Vagina (tissue), 2 donors: Measurements from ENCODE around the gene S100A1.

Experiments
- POLR2A ChIP-seq, 2 donors: fragments of 450-650 bp; IDR thresholded peaks; one replicate each; pipeline ENCODE4 v1.6.1; 2017; ENCODE audit warnings: antibody characterized with exemption in 2 of 2, mild to moderate bottlenecking in 2 of 2, moderate library complexity in 2 of 2
- POLR2AphosphoS5 ChIP-seq, 2 donors: sonication (generic); formaldehyde crosslinking; IDR thresholded peaks; one replicate each; pipeline ENCODE4 v1.9.0; 2017; ENCODE audit warnings: antibody characterized with exemption in 2 of 2, mild to moderate bottlenecking in 2 of 2, low read depth in 1 of 2; ENCODE audit not compliant: insufficient read depth in 1 of 2
- TF ChIP-seq, protein P1 (sequence below), 3 experiments: fragments of 450-650 bp in 2 of 3; fragments of 200-600 bp in 1 of 3; sonication (generic) in 1 of 3; IDR thresholded peaks; one replicate each; pipeline ENCODE4 v1.5.1; 2017 to 2019; ENCODE audit warnings: antibody characterized with exemption in 3 of 3, mild to moderate bottlenecking in 2 of 3, moderate library complexity in 2 of 3

DNA sequence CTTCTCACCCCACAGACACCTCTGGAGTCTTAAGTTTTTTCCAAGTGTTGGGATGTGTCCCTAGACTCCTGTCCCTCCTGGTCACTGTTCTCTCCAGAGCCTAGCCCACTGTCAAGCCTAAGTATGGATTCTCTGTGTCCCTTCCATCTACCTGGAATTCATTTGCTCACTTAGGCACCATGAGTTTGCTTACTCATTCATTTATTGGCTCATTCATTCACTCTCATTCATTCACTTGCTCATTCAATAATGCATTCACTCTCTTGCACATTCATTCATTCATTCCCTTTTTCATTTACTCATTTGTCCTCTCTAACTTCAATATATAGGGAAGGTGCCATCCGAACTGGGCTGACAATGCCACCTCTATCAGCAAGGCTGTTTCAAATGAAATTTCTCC lies 16.9 kb upstream of the S100A1 start:
- TF ChIP-seq, protein P1, sequence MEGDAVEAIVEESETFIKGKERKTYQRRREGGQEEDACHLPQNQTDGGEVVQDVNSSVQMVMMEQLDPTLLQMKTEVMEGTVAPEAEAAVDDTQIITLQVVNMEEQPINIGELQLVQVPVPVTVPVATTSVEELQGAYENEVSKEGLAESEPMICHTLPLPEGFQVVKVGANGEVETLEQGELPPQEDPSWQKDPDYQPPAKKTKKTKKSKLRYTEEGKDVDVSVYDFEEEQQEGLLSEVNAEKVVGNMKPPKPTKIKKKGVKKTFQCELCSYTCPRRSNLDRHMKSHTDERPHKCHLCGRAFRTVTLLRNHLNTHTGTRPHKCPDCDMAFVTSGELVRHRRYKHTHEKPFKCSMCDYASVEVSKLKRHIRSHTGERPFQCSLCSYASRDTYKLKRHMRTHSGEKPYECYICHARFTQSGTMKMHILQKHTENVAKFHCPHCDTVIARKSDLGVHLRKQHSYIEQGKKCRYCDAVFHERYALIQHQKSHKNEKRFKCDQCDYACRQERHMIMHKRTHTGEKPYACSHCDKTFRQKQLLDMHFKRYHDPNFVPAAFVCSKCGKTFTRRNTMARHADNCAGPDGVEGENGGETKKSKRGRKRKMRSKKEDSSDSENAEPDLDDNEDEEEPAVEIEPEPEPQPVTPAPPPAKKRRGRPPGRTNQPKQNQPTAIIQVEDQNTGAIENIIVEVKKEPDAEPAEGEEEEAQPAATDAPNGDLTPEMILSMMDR (IDR thresholded peaks at IDR 0.05) = no peak
- TF ChIP-seq POLR2A (IDR thresholded peaks at IDR 0.05) = no peak
- TF ChIP-seq POLR2AphosphoS5 (IDR thresholded peaks at IDR 0.05; ENCODE audit: insufficient read depth in 1 of 2, low read depth in 1 of 2) = no peak
